UCSD-AML1 (cell line): ENCODE results near the gene OOSP1.
"Not testable (repeated sequence)": the region's sequence is repeated elsewhere in the genome, so short reads cannot be mapped to it uniquely, and the experiment has no call there.

Experiments used
- DNase-seq: peaks from one replicate; lab custom pipeline; 2025; ENCODE audit not compliant: unreplicated experiment; lab: John Stamatoyannopoulos, UW

The OOSP1 gene

GRCh38 chr11:59960502-59961381 is 22.5 kb downstream of the OOSP1 start:
- no peak for DNase-seq

- DNase-seq: no peak
Measured at GRCh38 chr11:59962107-59962482, 23.9 kb downstream of the OOSP1 start.

- DNase-seq: no peak
Measured at GRCh38 chr11:59963733-59964132, 25.5 kb downstream of the OOSP1 start, which contains the start of gene OOSP4A. TSS of gene OOSP4A (plus strand) at chr11:59964033. CDS start at chr11:59964033, 0 bp downstream.

DNA sequence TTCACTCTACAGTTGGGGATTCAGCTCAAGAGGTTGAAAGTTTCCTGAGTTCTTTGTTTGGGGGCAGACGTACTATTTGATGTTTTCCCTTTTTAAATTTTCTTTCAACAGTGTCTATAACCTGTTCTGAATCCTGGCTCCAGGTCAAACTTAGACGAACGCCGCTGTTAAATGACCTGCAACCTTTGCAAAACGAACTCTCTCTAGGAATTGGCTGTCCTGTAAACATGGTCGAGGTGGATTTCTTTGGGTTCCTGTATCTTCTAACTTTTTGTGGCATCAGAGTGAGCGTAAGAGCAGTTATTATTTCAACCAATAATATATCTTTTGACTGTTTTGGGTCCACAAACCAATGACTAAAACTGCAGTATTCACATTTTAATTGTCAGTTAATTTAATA is 27.2 kb downstream of the OOSP1 start:
- DNase-seq: no peak

DNA sequence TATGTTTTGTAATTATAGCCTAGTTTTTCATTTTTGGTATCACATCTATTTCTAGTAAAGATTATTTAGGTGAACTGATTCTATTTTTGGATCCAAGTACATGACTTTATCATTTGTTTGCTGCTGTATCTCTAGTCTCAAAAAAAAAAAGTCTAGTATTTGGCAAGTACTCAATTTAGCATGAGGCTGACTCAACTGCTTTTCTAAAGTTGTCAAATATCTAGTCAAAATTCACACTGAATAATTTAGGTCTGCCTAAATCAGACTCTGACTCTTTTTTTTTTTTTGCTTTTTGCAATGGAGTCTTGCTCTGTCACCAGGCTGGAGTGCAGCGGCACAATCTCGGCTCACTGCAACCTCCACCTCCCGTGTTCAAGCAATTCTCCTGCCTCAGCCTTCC is 28.0 kb downstream of the OOSP1 start:
- DNase-seq: no peak

DNA sequence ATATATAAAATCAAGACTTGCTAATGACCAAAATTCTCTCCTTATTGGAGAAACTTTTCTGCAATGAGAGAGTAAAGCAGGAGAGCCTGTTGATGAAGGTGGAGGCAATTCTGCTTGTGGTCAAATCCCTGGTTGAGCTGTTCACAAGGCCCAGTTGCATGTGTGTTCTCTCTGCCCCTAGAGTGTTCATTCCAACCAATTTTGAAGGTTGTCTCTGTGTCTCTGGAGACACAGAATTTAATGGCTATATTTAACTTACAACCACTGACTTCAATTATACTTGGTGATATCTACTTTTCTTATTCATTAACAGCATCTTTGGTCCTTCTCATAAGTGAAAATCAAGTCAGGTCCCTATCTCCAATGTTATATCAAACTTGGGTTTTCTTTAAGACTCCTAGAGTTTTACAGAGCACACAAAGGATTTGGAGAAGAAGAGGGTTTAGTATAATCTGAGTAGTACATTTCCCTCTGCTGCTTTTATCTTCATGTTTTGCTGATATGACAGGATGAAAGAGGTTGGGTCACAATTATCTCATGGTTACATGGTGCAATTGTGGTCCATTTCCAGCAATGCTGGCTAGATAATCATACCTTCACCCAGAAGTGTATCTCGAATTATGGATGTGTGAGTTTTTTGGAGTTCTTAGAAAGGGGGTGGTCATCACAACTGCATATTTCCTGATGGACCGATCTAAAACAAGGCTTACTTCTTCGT is 29.6 kb downstream of the OOSP1 start:
- no peak for DNase-seq

GRCh38 chr11:59968395-59968783 is 30.2 kb downstream of the OOSP1 start:
- no peak for DNase-seq

DNA sequence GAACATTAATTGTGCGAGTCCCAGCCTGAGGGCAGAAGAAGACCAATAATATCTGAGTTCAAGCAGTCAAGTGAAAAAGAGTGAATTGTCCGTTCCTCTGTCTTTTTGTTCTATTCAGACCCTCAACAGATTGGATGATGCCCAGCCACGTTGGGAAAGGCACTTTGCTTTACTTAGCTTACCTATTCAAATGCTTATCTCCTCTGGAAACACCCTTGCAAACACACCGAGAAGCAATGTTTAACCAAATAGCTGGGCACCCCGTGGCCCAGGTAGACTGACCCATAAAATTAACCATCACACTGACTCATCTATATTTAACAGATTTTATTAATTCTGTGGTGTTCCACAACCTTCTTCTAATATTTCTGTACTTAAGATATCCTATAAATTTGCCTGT is 34.9 kb downstream of the OOSP1 start:
- no peak for DNase-seq

GRCh38 chr11:59981106-59981770 is 43.0 kb downstream of the OOSP1 start:
- DNase-seq: no peak

- DNase-seq: not testable (repeated sequence)
Measured at GRCh38 chr11:59982037-59982436, 43.8 kb downstream of the OOSP1 start.

GRCh38 chr11:59983212-59983611 is 45.0 kb downstream of the OOSP1 start:
- no peak for DNase-seq

GRCh38 chr11:59984368-59984767 is 46.1 kb downstream of the OOSP1 start:
- no peak for DNase-seq

DNA sequence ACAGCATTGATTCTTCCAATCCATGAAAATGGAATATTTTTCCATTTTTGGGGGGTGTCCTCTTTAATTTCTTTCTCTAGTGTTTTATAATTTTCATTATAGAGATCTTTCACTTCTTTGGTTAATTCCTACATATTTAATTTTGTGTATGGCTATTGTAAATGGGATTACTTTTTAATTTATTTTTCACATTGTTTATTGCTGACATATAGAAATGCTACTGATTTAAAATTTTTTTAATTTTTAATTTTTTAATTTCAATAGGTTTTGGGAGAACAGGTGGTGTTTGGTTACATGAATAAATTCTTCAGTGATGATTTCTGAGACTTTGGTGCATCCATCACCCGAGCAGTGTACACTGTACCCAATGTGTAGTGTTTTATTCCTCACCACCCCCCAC is 52.2 kb downstream of the OOSP1 start:
- DNase-seq: no peak

DNA sequence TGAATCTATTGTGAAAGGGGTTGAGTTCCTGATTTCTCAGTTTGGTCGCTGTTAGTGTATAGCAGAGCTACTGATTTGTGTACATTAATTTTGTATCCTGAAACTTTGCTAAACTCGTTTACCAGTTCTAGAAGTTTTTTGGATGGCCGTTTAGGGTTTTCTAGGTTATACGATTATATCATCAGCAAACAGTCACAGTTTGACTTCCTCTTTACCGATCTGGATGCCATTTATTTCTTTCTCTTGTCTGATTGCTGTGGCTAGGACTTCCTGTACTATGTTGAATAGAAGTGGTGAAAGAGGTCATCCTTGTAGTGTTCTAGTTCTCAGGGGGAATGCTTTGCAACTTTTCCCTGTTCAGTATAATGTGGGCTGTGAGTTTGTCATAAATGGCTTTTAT is 54.2 kb downstream of the OOSP1 start:
- no peak for DNase-seq

DNA sequence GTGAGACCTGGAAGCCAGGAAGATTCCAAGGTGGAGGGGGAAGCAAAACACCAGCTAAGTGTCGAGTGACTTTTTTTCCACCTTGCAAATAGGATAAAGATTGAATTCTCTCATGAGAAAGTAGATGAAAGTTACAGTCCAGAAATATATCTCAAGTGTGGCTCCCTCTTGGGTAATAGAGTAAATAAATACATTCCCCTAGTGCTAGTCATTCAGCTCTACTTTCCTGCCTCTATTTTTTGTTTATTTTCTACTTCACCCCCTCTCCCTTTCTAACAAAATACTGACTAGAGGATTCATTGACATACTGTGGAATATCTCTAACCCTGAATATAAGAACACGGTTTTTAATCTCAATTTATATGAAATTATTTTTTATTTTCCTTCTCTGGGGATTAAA is 59.6 kb downstream of the OOSP1 start:
- no peak for DNase-seq

DNA sequence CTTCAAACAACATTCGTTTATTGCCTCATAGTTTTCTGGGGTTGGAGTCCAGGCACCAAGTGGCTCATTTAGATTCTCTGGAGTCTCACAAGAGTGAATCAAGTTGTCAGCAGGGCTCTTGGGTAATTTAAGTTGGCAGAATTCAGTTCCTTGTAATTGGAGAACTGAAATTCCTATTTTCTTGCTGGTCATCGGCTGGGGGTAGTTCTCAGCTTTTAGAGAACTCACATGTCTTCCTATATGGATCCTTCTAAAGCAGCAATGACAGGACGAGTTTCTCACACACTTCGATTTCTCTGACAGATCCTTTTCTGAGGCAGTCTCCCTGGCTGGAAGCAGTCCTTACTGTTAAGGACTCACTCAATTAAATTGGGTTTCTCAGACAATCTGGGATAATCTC is 61.5 kb downstream of the OOSP1 start:
- DNase-seq: no peak

GRCh38 chr11:60003729-60004128 is 65.5 kb downstream of the OOSP1 start:
- DNase-seq: no peak

DNA sequence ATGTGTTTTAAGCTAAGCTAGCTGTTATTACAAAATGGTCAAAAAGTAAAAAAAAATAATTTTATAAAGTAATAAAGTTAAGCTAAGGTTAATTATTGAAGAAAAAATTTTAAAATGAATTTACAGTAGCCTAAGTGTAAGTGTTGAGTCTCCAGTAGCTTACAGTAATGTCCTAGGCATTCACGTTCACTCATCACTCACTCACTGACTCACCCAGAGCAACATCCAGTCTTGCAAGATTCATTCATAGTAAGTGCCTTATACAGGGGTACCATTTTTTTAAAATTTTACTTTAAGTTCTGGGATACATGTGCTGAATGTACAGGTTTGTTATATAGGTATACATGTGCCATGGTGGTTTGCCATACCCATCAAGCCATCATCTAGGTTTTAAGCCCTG is 67.1 kb downstream of the OOSP1 start:
- no peak for DNase-seq
